Epithelial cell of esophagus (primary cell): ENCODE data around the gene WDFY3.
A peak's percentile ranks its signal among the peaks of the same experiment; 100 is the strongest.

Experiments used
- DNase-seq: peaks from one replicate; pipeline ENCODE4 v3.0.0; 2010; ENCODE audit warnings: low read depth
- H3K4me3 ChIP-seq: 2 replicates; pipeline ENCODE4 v1.5.1; 2011; ENCODE audit warnings: mild to moderate bottlenecking, low read length, control low read depth
- CTCF ChIP-seq: IDR thresholded peaks from 2 replicates; pipeline ENCODE4 v1.5.1; 2011; ENCODE audit warnings: low read depth, mild to moderate bottlenecking, low read length, control low read depth, inconsistent platforms; ENCODE audit not compliant: insufficient read depth; ENCODE audit errors: missing control alignments

The WDFY3 gene

GRCh38 chr4:84977396-84977795, 10.9 kb upstream of the WDFY3 start:
- no peak overlapping the region for H3K4me3 ChIP-seq
- TF ChIP-seq CTCF: no peak
- DNase-seq: no peak

- no peak overlapping the region for H3K4me3 ChIP-seq
- no peak for TF ChIP-seq CTCF
- no peak for DNase-seq
Observed at GRCh38 chr4:84973856-84974255, 7.4 kb upstream of the WDFY3 start.

GRCh38 chr4:84971319-84971932, 4.9 kb upstream of the WDFY3 start:
- peak; percentile 63 for DNase-seq
- TF ChIP-seq CTCF: peak; percentile 38
- H3K4me3 ChIP-seq: no peak overlapping the region

GRCh38 chr4:84968925-84969324, 2.4 kb upstream of the WDFY3 start:
- TF ChIP-seq CTCF: no peak
- DNase-seq: no peak
- no peak overlapping the region for H3K4me3 ChIP-seq

- no peak for TF ChIP-seq CTCF
- peak; percentile 14 for DNase-seq
- peak overlapping the region; percentile 74 for H3K4me3 ChIP-seq
Observed at GRCh38 chr4:84967243-84967690, 777 bp upstream of the WDFY3 start.

- TF ChIP-seq CTCF: no peak
- DNase-seq: peak; percentile 36
- peak overlapping the region; percentile 74 for H3K4me3 ChIP-seq
Observed at GRCh38 chr4:84965553-84966381, 723 bp downstream of the WDFY3 start.
